Progenitor cell of endocrine pancreas (in vitro differentiated cells): Measurements from ENCODE around the gene OBSL1. TPM values are rescaled to one million over a fixed set of nuclear protein-coding genes. Genes with fewer than 3 reads are reported as not detected.

Experiments
- DNase-seq: peaks from one replicate; pipeline ENCODE4 v3.0.0; 2021; ENCODE audit warnings: low spot score; ENCODE audit not compliant: unreplicated experiment
- H3K27ac Mint-ChIP-seq: 2 replicates; pipeline ENCODE4 v1.8.0; 2021; ENCODE audit warnings: mild to moderate bottlenecking, moderate library complexity, mixed read lengths
- H3K27me3 Mint-ChIP-seq: 2 replicates; pipeline ENCODE4 v1.8.0; 2021; ENCODE audit warnings: mixed read lengths
- H3K36me3 Mint-ChIP-seq: 2 replicates; pipeline ENCODE4 v1.8.0; 2022; ENCODE audit warnings: mixed read lengths; ENCODE audit not compliant: insufficient read depth
- H3K4me1 Mint-ChIP-seq: 2 replicates; pipeline ENCODE4 v1.8.0; 2021; ENCODE audit warnings: low read depth, mixed read lengths
- H3K4me3 Mint-ChIP-seq: 2 replicates; pipeline ENCODE4 v1.8.0; 2021; ENCODE audit warnings: low read depth, mild to moderate bottlenecking, moderate library complexity, mixed read lengths
- H3K9me3 Mint-ChIP-seq: 2 replicates; pipeline ENCODE4 v1.8.0; 2021; ENCODE audit warnings: low read depth, mixed read lengths
- total RNA-seq: library from RNA; stranded (reverse); gene quantifications from 2 replicates; pipeline ENCODE4 v1.2.1, GENCODE V29; 2021
- TF ChIP-seq, protein P1 (sequence below): fragments of 200-600 bp; sonication (generic); IDR thresholded peaks from one replicate; pipeline ENCODE4 v1.5.0; 2021; ENCODE audit warnings: antibody characterized with exemption, mild to moderate bottlenecking; ENCODE audit not compliant: unreplicated experiment

The OBSL1 gene
- total RNA-seq, 1 donor from 2014 or later, result 198 TPM

DNA sequence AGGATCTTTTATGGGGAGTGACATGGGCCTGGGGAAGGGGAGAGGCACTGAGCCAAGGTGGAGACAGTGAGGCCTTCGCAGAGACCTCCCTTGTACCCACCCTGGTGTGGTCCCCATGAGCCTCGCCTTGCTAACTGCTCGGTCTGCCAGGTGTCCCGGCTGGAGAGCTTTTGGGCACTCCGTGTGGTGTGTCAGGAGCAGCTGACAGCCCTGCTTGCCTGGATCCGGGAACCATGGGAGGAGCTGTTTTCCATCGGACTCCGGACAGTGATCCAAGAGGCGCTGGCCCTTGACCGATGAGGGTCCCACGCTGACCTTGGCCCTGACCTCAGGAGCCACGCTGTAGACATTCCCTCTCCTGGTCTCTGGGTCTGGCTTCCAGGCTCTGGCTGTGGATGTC, 44.6 kb upstream of the OBSL1 start:
- H3K27me3 Mint-ChIP-seq, result no peaks in the 10 kb centered on the region
- no peaks in the 10 kb centered on the region for H3K9me3 Mint-ChIP-seq
- H3K4me3 Mint-ChIP-seq, result no peak overlapping the region
- no peak for DNase-seq
- peaks cover 12% of the 10 kb centered on the region for H3K4me1 Mint-ChIP-seq
- TF ChIP-seq, protein P1, sequence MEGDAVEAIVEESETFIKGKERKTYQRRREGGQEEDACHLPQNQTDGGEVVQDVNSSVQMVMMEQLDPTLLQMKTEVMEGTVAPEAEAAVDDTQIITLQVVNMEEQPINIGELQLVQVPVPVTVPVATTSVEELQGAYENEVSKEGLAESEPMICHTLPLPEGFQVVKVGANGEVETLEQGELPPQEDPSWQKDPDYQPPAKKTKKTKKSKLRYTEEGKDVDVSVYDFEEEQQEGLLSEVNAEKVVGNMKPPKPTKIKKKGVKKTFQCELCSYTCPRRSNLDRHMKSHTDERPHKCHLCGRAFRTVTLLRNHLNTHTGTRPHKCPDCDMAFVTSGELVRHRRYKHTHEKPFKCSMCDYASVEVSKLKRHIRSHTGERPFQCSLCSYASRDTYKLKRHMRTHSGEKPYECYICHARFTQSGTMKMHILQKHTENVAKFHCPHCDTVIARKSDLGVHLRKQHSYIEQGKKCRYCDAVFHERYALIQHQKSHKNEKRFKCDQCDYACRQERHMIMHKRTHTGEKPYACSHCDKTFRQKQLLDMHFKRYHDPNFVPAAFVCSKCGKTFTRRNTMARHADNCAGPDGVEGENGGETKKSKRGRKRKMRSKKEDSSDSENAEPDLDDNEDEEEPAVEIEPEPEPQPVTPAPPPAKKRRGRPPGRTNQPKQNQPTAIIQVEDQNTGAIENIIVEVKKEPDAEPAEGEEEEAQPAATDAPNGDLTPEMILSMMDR, result no peak
- H3K36me3 Mint-ChIP-seq, result peaks cover 8% of the 10 kb centered on the region
- no peak overlapping the region for H3K27ac Mint-ChIP-seq

- Mint-ChIP-seq H3K9me3 (no peaks in the 10 kb centered on the region), H3K27me3 (no peaks in the 10 kb centered on the region), H3K36me3 (peaks cover 9% of the 10 kb centered on the region), H3K27ac (no peak overlapping the region), H3K4me1 (peaks cover 12% of the 10 kb centered on the region), H3K4me3 (no peak overlapping the region)
- DNase-seq, result no peak
- TF ChIP-seq, protein P1, result no peak
Measured at GRCh38 chr2:219615036-219615435, 43.7 kb upstream of the OBSL1 start.

DNA sequence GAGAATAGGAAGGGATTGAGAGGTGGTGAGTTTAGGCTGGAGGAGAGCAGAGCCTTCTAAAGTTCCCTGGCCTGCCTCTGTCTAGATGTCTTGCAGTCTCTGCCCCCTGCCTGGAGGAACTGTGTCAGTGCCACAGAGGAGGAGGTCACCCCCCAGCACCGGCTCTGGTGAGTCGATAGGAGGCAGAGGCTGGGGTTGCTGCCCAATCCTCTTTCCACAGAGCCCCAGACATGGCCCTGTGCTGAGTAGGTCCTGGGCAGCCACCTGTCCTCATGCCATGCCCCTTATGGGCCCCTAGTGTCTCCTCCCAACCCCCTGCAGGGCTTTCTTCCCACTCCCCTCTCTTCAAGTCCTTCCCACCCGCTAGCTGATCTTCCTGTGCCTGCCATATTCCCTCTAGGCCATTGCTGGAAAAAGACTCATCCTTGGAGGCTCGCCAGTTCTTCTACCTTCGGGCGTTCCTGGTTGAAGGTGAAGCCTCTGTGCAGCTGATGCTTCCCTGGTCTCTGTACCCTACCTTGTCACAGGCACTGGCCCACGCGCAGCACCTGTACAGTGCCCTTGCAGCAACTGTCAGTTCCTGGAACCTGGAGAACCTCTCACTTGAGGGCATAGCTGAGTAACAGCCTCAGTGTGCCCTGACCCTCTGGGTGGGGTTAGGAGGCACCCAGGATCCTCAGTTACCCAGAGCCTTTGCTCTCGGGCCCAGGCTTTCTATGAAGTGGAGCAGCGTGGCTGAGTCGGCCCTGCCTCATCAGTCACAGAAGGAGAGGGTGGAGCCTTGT, 42.9 kb upstream of the OBSL1 start:
- Mint-ChIP-seq H3K4me3 (no peak overlapping the region), H3K9me3 (no peaks in the 10 kb centered on the region), H3K27me3 (no peaks in the 10 kb centered on the region), H3K27ac (no peak overlapping the region), H3K36me3 (peaks cover 10% of the 10 kb centered on the region), H3K4me1 (peaks cover 9% of the 10 kb centered on the region)
- TF ChIP-seq, protein P1, result no peak
- DNase-seq, result no peak

DNA sequence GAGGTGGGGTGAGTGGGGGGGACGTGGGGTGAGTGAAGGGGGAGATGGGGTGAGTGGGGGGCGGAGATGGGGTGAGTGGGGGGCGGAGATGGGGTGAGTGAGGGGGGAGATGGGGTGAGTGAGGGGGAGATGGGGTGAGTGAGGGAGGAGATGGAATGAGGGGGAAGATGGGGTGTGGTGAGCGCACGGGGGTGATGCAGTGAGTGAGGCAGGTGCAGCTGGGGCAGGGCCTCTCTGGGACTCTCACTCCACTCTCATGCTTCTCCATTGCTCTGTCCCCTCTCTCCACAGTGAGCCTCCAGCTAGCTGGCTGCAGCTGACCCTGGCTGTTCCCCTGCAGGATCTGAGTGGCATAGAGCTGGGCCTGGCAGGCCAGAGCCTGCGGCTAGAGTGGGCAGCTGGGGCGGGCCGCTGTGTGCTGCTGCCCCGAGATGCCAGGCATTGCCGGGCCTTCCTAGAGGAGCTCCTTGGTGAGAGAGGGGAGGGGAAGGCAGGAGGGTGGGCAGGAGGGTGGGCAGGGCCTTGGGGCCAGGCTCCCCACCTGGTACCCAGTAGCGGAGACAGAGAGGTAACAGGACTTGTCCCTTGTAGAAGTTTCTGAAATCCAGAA, 42.2 kb upstream of the OBSL1 start:
- no peaks in the 10 kb centered on the region for H3K27me3 Mint-ChIP-seq
- peaks cover 10% of the 10 kb centered on the region for H3K36me3 Mint-ChIP-seq
- DNase-seq, result no peak
- no peak overlapping the region for H3K27ac Mint-ChIP-seq
- H3K4me1 Mint-ChIP-seq, result peaks cover 4% of the 10 kb centered on the region
- TF ChIP-seq, protein P1, result no peak
- no peaks in the 10 kb centered on the region for H3K9me3 Mint-ChIP-seq
- no peak overlapping the region for H3K4me3 Mint-ChIP-seq

GRCh38 chr2:219612577-219613286, 41.4 kb upstream of the OBSL1 start:
- H3K4me1 Mint-ChIP-seq, result no peaks in the 10 kb centered on the region
- H3K4me3 Mint-ChIP-seq, result no peak overlapping the region
- DNase-seq, result no peak
- peaks cover 10% of the 10 kb centered on the region for H3K36me3 Mint-ChIP-seq
- no peak overlapping the region for H3K27ac Mint-ChIP-seq
- TF ChIP-seq, protein P1, result no peak
- H3K27me3 Mint-ChIP-seq, result no peaks in the 10 kb centered on the region
- no peaks in the 10 kb centered on the region for H3K9me3 Mint-ChIP-seq
